SIG-M5 (cell line): ENCODE results near the gene STN1.

Source experiments
- DNase-seq: peaks from one replicate; lab custom pipeline; 2025; lab: John Stamatoyannopoulos, UW

STN1 gene

GRCh38 chr10:103843045-103843444 is 74.9 kb downstream of the STN1 start:
- DNase-seq: no peak

GRCh38 chr10:103842605-103843004 is 75.4 kb downstream of the STN1 start:
- no peak for DNase-seq

- DNase-seq: no peak
Measured at GRCh38 chr10:103841519-103841918, 76.5 kb downstream of the STN1 start.

- DNase-seq: no peak
Measured at GRCh38 chr10:103840740-103841070, 77.3 kb downstream of the STN1 start.

GRCh38 chr10:103839872-103840739 is 77.9 kb downstream of the STN1 start:
- no peak for DNase-seq

GRCh38 chr10:103839519-103839871 is 78.5 kb downstream of the STN1 start:
- DNase-seq: no peak

- DNase-seq: no peak
Measured at GRCh38 chr10:103838862-103839518, 79.0 kb downstream of the STN1 start.

- no peak for DNase-seq
Measured at GRCh38 chr10:103838070-103838395, 80.0 kb downstream of the STN1 start.

- DNase-seq: no peak
Measured at GRCh38 chr10:103837370-103838069, 80.5 kb downstream of the STN1 start.

GRCh38 chr10:103836861-103837260 is 81.1 kb downstream of the STN1 start:
- DNase-seq: no peak

GRCh38 chr10:103836273-103836672 is 81.7 kb downstream of the STN1 start:
- no peak for DNase-seq

GRCh38 chr10:103835096-103836050 is 82.6 kb downstream of the STN1 start:
- DNase-seq: no peak

GRCh38 chr10:103834436-103835095 is 83.4 kb downstream of the STN1 start:
- DNase-seq: no peak

GRCh38 chr10:103833731-103834365 is 84.1 kb downstream of the STN1 start:
- DNase-seq: no peak

- DNase-seq: no peak
Measured at GRCh38 chr10:103832806-103833205, 85.2 kb downstream of the STN1 start.
